Suppressor macrophage (primary cell): ENCODE data around the gene CAMK1D.
A peak's percentile ranks its signal among the peaks of the same experiment; 100 is the strongest.
"Not testable (repeated sequence)": the region's sequence is repeated elsewhere in the genome, so short reads cannot be mapped to it uniquely, and the experiment has no call there.

Experiments used
- DNase-seq, 4 experiments: peaks; one replicate each; pipeline ENCODE4 v3.0.0-alpha.2; 2020 to 2022

The CAMK1D gene

GRCh38 chr10:12834116-12834665 is 484.8 kb downstream of the CAMK1D start:
- no peak for DNase-seq

GRCh38 chr10:12834721-12835120 is 485.4 kb downstream of the CAMK1D start:
- no peak for DNase-seq

GRCh38 chr10:12835709-12836108 is 486.4 kb downstream of the CAMK1D start:
- DNase-seq = no peak

GRCh38 chr10:12838366-12838765 is 489.0 kb downstream of the CAMK1D start:
- no peak for DNase-seq

- DNase-seq = no peak
These were observed 489.9 kb downstream of the CAMK1D start for GRCh38 chr10:12838995-12839927.

- no peak for DNase-seq
These were observed 490.7 kb downstream of the CAMK1D start for GRCh38 chr10:12839941-12840611.

- no peak for DNase-seq
These were observed 492.1 kb downstream of the CAMK1D start for GRCh38 chr10:12841426-12841825.

- DNase-seq = no peak
These were observed 492.5 kb downstream of the CAMK1D start for GRCh38 chr10:12841826-12842225.

GRCh38 chr10:12842310-12842709 is 493.0 kb downstream of the CAMK1D start:
- no peak for DNase-seq

- no peak for DNase-seq
These were observed 494.1 kb downstream of the CAMK1D start for GRCh38 chr10:12843296-12843945.

GRCh38 chr10:12844811-12845483 is 495.6 kb downstream of the CAMK1D start:
- DNase-seq = no peak

- DNase-seq = no peak
These were observed 497.4 kb downstream of the CAMK1D start for GRCh38 chr10:12846718-12847117.

- peak in 1 of 4 experiments; percentile 30 for DNase-seq
These were observed 498.1 kb downstream of the CAMK1D start for GRCh38 chr10:12847361-12847975.

- no peak for DNase-seq
These were observed 499.3 kb downstream of the CAMK1D start for GRCh38 chr10:12848439-12849173.

- DNase-seq = no peak
These were observed 500.2 kb downstream of the CAMK1D start for GRCh38 chr10:12849319-12850181.

GRCh38 chr10:12852687-12853086 is 503.3 kb downstream of the CAMK1D start:
- peak in 2 of 4 experiments; percentile 2 to 17 for DNase-seq

GRCh38 chr10:12854988-12855387 is 505.6 kb downstream of the CAMK1D start:
- no peak for DNase-seq

GRCh38 chr10:12862459-12862858 is 513.1 kb downstream of the CAMK1D start:
- no peak for DNase-seq

GRCh38 chr10:12865515-12865914 is 516.2 kb downstream of the CAMK1D start:
- not testable (repeated sequence) for DNase-seq

- no peak for DNase-seq
These were observed 518.9 kb downstream of the CAMK1D start for GRCh38 chr10:12868229-12868628.
